GM18511 (cell line): ENCODE measurements around the gene WDR86.

ENCODE experiments used
- ATAC-seq: cut with Tn5 transposase; IDR thresholded peaks from one replicate; pipeline ENCODE4 v1.9.1; 2021; ENCODE audit warnings: mild to moderate bottlenecking, moderate library complexity; ENCODE audit not compliant: unreplicated experiment

Gene WDR86

DNA sequence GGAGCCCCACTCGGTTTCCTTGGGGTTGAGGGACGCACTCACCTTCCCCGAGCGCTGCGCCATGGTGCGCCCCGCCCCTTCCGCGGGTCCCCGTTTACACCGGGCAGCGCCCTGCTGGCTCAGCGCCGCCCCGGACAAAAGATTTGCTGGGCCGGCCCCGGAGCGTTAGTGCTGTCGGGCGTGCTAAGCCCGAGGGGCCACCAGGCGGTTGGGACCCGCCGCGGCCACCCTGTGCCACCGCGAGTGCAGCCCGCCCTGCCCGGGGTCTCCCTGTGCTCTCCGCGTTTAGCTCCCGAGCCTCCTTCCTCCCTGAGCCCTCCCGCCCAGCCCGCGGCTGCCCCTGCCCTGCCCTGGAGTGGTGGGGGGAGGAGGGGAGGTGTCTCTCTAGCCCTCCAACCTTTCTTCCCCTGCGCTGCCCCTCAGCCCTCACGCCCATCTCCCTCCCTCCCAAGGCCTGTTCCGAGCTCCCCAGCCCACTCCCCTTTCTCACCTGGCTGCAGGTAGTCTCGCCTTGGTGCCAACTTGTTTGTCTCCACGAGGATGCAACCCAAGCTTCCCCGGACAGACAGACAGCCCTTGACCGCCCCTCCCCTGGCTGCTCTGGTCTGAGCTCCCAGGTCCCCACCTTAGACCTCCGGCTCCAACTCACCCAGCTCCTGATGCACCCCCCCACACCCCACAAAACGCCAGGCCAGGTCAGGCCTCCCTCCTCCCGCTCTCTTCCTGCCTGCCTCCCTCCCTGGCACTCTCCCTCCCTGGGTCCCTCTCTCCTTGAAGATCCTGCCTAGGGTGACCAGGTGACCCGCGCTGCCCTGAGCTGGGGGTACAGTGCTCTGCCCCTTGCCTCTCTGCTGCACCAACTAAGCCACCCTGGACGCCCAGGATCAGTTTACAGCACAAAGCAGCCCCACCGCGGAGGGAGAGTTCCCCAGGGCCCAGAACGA, 30.3 kb upstream of the WDR86 start, which contains the start of gene CRYGN:
Gene CRYGN, minus strand, starts transcription at position 287 of the 944 bp plus-strand sequence. Its CDS starts 224 bp downstream, at position 63.
- no peak for ATAC-seq

DNA sequence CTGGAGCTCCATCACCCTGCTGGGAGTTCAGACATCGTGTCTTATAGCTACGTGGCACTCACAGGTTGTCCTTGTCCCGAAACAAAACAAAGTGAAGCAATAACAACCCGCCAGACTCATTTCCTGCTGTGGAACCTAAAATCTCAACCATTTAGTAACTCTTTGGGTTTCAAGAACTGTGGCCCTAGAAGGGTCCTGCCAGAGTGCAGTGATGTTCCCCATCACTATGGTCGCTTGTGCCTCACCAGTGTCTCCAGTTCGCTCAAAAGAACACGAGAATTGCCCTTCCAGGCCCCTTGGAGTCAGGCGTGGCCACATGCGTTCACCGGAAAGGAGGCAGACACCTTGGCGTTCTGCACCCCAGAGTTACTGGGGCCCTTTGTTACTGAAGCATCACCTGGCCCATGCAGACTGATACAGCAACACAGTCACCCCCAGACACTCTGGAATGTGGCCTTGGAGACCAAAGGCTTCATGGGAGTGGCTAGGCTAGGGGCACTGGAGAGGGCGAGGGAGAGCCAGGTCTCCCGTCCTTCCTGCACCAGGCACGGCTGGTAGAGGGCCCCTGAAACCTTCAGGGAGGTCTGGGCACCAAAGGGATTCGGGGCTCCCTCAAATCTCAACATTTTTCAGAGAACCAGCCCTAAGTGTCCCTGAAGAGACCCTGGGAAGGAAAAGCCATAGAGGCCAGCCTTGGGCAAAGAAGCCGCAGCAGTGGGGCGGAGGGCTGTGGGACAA, 29.2 kb upstream of the WDR86 start:
- ATAC-seq = no peak

DNA sequence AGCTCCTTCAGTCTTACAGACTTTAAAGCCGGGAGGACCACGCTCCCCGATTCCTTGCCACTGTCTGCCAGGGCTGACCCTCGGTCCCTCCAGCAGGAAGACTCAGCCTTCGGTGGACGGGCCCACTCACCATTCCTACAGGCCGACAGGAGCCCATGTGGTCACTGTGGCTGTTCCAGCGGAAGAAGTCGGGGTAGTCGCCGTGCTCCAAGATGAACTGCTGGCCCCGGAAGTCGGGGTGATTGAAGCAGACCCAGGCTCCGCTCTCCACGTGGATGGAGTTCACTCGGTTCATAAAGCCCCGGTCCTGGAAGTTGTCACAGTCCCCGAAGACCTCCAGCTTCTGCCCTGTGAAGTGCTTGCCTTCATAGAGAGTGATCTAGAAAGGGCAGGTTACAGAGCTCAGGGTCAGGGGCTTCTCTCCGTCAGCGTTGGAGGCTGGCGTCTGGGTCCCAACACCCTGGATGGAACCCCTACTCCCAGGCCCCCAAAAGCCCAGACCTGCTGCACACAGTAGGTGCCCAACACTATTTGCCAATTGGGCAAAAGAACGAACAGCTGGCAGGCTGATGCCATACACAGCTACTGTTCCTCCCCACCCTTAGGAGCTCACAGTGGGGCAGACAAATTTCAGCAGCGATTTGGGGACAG, 28.2 kb upstream of the WDR86 start:
- no peak for ATAC-seq

DNA sequence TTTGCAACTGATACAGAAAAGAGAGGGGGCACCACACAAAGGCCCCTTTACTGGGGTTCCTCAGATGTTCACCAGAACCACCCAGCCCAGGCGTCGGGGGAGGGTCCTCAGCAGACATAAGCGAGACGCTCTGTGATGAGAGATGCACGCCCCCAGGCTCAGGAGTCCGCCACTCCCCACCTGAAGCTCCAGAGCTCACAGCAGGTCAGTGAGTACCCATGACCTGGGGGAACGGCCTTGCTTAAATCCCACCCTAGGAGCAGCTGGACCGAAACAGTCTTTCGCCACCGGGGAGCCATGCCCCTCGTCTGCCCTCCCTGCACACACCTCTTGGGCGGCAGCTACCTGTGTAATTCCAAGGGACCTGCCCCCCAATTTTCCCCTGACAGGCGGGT, 27.3 kb upstream of the WDR86 start:
- ATAC-seq = no peak

DNA sequence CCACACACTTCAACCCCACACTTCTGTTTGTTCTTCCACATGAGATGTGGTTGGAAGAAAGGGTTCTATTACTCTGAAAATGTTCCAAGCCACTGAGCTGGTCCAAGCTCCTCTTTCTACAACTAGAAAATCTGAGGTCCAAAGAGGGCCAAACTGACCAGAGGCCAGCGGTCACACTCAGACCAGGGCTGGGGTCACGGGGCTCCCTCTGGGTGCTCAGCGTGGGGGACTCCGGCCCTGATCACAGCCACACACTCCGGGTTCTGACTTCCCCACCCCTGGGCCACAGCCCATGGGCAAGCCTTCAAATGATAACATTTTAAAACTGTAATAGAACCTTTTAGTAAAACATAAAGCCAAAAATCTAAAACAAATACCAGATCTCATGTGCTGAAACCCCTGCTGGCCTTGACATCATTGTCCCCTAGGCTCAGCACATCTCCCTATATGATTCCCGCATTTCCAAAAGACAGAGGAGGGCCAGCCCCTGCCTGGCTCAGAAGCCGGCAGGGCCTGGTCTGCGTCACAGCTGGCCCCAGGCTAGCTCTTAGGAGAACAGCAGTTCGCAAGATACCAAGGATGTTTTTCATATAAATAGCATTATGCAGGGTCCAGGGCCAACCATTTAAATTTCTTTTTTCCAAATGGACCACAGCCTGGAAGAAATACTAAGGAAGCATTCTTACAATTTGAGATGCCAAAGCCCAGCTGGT, 26.8 kb upstream of the WDR86 start:
- ATAC-seq = no peak

DNA sequence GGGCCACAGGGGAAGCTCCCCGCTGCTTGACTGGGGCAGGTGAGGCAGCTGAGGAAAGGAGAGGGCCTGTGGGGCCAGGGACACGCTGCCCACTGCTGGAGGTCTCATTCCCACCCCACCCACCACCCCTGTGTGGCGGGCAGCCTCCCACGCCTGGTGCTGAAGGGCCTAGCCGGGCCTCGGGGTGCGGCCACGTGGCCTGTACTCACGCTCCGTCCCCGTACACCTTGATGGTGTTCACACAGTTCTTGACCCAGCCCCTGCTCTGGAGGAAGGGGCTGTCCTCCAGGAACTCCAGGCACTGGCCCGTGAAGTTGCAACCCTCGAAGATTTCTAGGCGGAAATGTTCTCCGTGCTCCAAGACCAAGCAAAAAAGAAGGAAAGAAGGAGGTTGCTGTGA, 26.1 kb upstream of the WDR86 start:
- ATAC-seq = no peak

DNA sequence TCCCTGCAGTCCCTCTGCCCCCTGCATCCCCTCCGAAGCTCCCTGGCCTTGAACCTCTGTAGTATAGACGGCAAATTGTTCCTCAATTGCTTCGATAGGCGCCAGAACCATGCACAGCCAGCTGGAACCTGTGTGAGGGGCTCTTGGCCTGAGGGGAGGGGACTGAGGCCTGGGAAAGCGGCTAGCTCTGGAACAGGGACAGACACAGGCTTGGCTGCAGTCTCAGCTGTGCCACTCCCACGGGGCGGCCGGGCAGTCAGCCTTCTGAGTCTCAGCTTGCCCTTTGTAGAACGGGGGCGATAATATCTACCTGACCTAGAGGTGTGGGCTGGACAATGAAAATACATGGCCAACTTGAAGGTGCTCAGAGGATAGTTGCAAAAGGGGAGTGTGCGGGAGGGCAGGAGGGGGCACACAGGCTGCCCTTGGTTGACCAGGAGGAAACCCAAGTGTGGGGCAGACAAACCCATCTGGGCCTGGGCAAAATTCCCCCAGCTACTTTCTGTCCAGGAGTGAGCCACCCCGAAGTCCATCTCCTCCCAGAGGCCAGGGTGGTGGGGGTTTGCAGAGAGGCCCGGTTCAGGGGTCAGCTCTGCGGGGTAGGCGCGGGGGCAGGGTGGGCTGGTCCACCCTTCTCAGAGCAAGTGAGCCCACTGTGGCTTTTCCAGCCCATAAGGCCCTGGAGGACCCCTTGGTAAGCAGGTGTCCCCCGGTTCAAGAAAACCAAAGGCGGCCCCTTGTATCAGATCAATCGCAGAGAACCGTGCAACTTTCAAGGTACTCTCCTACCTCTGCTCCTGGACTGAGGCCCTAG, 25.5 kb upstream of the WDR86 start:
- no peak for ATAC-seq

DNA sequence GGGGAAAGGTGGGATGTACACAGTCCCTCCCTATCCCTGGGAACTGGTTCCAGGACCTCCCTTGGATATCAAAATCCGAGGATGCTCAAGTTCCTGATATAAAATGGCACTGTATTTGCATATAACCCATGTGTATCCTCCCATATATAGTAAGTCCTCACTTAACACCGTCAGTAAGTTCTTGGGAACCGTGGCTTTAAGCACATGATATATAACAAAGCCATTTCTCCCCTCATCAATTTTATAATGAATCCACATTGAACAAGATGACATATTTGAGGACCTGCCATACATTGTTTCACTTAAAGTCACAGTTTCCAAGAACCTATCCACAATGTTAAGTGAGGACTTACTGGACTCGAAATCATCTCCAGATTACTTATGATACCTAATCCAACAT, 24.7 kb upstream of the WDR86 start:
- no peak for ATAC-seq

DNA sequence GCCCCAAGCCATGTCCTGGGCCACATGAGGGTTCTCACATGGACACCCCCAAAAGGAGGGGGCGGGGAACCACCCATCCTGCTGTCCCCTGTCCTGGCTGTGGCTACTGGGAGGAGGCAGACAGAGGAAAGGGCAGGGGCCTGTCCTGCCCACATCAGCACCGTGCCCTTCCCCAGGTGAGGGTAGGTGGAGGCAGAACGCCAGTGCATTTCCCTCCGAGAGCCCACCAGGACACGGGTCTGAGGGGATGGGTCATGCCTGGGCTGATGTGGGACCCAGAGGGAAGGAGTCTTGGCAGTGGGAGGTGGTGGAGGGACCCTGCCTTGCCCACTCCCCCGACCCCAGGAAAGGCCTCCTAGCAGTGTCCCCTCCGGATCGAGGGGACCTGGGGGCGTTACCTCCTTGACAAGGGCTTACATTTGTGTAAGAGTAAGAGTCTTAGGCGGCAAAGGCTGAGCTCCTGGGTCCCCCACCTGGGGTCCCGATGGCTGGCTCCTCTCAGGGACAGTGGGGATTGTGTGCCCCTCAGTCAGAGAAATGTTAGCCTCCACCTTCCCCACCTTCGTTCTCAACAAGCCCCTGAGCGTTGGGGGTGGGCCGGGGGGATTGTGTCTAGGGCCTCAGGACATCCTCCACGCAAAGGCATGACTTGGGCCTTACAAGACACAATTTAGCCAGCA, 24.0 kb upstream of the WDR86 start:
- ATAC-seq = no peak

DNA sequence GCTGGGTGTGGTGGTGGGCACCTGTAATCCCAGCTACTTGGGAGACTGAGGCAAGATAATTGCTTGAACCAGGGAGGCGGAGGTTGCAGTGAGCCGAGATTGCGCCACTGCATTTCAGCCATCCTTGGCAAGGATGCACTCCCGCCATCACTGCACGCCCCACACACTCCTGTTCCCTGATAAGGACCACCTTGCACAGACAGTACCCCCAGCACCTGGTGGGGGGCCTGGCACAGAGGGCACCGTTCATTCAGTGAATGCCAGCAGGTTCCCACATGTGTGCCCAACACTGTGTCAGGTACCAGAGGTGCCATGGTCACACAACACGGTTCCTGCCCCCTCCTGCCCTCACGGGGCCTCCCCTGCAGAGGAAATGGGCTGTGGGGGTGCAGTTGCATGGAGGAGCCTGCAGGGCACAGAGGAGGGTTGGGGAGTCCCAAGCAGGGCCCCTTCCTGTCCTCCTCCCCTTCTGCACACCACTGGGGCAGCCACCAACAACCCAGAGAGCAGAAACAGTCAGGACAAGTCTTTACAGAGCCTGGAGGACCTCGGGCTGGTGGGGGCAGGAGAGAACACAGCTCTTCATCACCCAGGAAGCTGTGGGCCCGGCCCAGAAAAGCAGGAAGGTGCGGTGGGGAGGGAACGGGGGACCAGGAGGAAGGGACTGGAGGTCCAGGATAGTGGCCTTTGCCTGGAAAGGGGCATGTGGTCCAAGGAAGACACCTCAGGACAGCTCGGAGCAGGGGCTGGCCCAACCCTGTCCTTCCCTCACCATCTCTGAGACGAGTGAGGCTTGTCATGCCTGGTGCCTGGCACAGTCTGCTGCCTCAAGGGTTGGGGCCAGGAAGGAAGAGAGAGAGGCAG, 23.1 kb upstream of the WDR86 start:
- peak; percentile 84 for ATAC-seq

DNA sequence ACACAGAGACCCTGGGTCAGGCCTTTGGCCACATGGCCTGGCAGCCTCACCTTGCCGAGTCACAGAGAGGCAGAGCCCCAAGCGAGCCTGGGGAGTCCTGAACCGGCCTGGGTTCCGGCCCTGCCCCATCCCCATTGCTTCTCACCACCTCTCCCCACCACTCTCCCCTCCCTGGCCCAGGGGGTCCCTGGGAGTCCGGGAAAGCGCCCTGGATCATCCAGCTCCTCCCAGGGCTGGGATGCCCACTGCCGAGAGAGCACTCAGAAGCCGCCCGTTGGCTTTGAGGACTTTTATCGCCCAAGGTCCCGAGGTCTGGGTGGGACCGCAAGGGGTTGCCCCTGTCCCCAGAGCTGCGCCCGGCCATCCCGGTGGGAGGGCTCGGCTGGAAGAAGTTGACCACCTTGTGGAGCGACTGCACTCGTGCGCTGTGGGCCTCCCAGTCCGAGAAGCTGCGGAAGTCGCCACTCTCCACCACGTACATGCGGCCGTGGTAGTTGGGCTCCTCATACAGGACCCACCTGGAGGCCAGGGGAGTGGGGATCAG, 22.0 kb upstream of the WDR86 start:
- no peak for ATAC-seq

DNA sequence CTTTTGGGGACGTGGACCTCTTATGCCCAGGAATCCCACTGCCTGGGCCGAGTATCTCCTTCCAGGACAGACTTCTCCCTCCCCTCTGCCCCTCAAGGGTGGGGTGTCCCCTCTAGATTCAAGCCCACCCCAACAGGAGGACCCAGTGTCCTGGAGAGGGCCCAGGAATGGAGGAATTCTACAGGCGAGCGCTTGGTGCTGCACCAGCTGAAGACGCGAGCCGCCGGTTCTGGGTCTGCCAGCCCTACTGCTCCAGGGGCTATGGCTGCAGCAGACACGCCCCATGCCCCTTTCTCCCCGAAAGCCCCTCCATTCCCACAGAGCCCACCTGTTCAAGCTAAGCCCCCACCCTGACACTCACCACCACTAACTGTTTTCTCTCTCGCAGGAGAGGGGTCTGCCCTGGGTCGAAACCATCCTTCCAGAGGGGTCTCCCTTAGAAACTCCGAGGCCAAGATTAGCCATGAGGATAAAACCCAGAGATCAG, 21.5 kb upstream of the WDR86 start:
- ATAC-seq = no peak

DNA sequence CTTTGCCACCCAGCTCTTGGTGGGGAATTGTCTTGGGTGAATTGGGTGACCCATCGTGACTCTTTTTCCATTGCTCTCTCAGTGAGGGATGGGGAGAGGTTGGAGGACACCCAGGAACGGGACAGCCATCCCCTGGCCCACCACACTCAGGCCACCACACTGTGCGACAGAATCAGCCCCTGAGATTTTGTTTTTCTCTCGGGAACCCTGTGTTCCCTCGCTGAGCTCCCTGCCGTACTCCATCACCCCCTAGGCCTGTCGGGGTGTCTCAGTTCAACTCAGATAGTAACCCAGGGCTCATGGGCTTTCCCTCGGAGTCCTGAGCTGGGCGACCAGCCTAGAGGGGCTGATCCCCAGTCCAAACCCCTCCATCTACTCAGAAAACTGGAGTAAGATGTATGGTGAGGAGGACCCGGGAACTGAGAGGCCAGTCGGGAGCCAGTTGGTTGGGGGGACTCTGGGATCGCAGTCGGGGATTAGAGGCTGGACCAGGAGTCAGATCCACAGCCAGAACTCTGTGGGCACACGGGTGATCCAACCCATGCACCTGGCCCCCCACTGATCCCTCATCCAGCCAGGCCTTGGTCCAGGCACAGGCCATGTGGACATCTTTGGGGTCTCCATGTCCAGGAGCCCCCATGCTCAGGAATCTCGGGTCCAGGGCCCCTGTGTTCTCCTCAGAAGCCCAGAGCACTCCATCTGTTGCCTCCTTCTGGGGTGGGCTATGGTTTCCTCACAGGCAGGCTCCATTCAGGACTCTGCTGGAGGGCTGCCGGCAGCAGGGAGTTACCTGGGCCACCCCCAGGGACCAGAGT, 20.8 kb upstream of the WDR86 start:
- ATAC-seq = no peak

DNA sequence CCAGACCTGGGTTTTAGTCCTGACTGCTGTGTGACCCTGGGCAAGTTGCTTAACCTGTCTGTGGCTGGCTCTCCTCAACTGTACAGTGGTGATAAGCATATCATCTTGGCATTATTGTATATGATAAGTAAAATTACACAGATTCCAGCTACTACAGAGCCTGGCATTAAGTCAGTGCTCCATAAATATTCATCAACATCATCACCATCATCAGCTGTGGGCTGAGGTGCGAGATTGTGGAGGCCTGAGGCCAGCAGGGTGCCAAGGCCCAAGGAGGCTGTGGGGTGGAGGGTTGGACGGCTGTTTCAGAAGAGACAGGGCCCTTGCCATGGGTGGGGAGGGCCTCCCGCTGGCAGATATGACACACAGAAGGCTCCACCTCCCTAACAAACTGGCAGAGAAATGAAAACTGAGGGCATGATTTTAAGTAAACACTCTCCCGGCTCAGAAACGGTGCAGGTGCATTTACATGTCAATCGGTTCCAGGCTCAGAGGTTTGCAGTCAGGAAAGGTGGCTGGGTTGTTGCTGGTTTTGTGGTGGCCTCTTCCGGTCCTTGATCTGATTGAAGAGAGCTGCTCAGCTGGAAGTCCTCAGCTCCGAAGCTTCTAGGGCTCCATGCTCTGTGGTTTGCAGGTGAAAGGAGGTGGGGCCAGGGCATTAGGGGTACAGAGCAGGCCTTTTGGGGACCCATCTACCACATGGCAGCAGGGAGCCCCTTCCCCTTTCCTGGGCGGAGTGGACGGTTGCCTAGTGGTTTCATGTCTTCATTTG, 19.9 kb upstream of the WDR86 start:
- peak; percentile 64 for ATAC-seq

DNA sequence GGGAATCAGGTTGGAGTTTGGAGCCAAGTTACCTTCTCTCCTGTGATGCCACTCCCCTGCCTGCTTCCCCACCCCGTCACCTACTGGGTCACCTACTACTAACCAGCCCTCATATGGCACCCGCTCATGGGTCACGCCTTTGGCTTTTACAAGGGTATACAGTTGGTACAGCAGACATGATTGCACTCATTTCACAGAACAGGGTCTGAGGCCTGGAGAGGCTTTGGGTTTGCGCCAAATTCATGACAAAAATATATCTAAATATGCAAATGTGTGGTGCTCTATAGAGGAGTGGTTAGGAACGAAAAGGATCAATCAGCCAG, 19.4 kb upstream of the WDR86 start:
- ATAC-seq = no peak

DNA sequence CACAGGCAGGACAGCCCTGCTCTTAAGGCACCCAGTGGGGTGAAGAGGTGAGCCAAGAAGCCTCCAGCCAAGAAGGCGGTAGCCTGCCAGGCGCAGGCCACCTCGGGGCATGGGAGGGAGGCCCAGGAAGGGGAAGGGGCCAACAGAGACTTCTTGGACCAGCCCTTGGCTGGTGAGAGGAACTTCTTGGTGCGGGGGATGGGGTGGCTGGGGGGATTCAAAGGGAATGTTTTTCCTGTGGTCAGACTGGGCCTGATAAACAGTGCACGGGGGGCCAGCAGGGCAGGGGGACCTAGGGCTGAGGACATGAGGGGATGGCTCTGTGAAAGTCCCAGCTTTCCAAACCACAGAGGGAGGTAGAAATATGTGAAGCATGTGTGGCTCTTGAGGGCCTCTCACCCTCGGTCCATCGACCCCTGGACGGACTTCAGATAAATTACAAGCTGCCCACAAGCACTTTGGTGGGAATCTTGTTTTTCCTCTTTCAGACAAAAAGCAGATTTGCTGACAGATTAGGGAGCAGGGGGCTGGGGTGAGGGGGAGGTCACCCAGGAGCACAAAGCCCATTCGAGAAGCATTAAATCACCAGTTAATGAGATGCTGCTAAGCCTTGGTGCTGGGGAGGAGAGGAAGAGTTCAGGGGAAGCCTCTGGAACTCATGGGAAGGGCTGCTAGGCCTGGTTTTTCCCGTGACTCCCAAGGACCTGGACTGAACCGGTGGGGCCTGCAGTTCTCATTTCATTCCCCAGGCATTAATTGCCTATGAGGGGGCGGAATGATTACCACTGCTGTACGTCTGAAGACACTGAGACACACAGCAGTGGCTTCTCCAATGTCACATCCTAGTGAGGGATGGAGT, 18.8 kb upstream of the WDR86 start:
- ATAC-seq = no peak
